ENCODE results near the gene TUSC2.

Gene TUSC2

GRCh38 chr3:50299929-50300680, 27.9 kb downstream of the TUSC2 start:
- ATAC-seq = no peak
- TF ChIP-seq POU6F1 (CRISPR knock-in tag; IDR thresholded peaks at IDR 0.05; ENCODE audit: borderline replicate concordance, low read depth) (no peak), ZNF70 (CRISPR knock-in tag; IDR thresholded peaks at IDR 0.05) (no peak), ZNF8 (CRISPR knock-in tag; IDR thresholded peaks at IDR 0.05) (no peak), ZFP3 (CRISPR knock-in tag; IDR thresholded peaks at IDR 0.05) (no peak), TOX (CRISPR knock-in tag; IDR thresholded peaks at IDR 0.05; ENCODE audit: borderline replicate concordance) (no peak), ARNTL (CRISPR knock-in tag; IDR thresholded peaks at IDR 0.05; ENCODE audit: borderline replicate concordance, low read depth) (no peak), GLIS3 (CRISPR knock-in tag; IDR thresholded peaks at IDR 0.05) (no peak), RARB (CRISPR knock-in tag; IDR thresholded peaks at IDR 0.05) (no peak), CREB5 (CRISPR knock-in tag; IDR thresholded peaks at IDR 0.05; ENCODE audit: low read depth) (no peak), CSDC2 (CRISPR knock-in tag; IDR thresholded peaks at IDR 0.05) (no peak)

- ATAC-seq = no peak
- TF ChIP-seq TOX (CRISPR knock-in tag; IDR thresholded peaks at IDR 0.05; ENCODE audit: borderline replicate concordance) (no peak), RARB (CRISPR knock-in tag; IDR thresholded peaks at IDR 0.05) (no peak), ZNF565 (CRISPR knock-in tag; conservative IDR thresholded peaks at IDR 0.05; ENCODE audit: low read depth) (no peak), ZFP30 (CRISPR knock-in tag; IDR thresholded peaks at IDR 0.05) (no peak), CSRNP3 (CRISPR knock-in tag; IDR thresholded peaks at IDR 0.05) (no peak), ZC3H10 (CRISPR knock-in tag; IDR thresholded peaks at IDR 0.05) (no peak), PATZ1 (CRISPR knock-in tag; IDR thresholded peaks at IDR 0.05; ENCODE audit: borderline replicate concordance) (no peak), ZNF8 (CRISPR knock-in tag; IDR thresholded peaks at IDR 0.05) (no peak), CSDC2 (CRISPR knock-in tag; IDR thresholded peaks at IDR 0.05) (no peak), TSHZ2 (CRISPR knock-in tag; IDR thresholded peaks at IDR 0.05) (no peak), CREB5 (CRISPR knock-in tag; IDR thresholded peaks at IDR 0.05; ENCODE audit: low read depth) (no peak), POU6F1 (CRISPR knock-in tag; IDR thresholded peaks at IDR 0.05; ENCODE audit: borderline replicate concordance, low read depth) (no peak), ZNF70 (CRISPR knock-in tag; IDR thresholded peaks at IDR 0.05) (no peak), OSR1 (CRISPR knock-in tag; IDR thresholded peaks at IDR 0.05) (no peak), BACH2 (CRISPR knock-in tag; IDR thresholded peaks at IDR 0.05; ENCODE audit: borderline replicate concordance) (no peak), ISL1 (CRISPR knock-in tag; IDR thresholded peaks at IDR 0.05) (no peak), ESRRG (CRISPR knock-in tag; IDR thresholded peaks at IDR 0.05) (no peak), ZFP3 (CRISPR knock-in tag; IDR thresholded peaks at IDR 0.05) (no peak), TCF4 (CRISPR knock-in tag; IDR thresholded peaks at IDR 0.05; ENCODE audit: borderline replicate concordance) (no peak)
Measured at GRCh38 chr3:50299638-50299928, 28.4 kb downstream of the TUSC2 start.

All from SK-N-SH treated with all-trans-retinoic acid at 6 μM for 48 hours (cell line).